HCT116 (cell line): ENCODE measurements around the gene NAT10. TPM values are rescaled to one million over a fixed set of nuclear protein-coding genes. Genes with fewer than 3 reads are reported as not detected.
A peak's percentile ranks its signal among the peaks of the same experiment; 100 is the strongest.

ENCODE experiments used
- ATAC-seq: fragments of 200-7000 bp; cut with Tn5 transposase; 2 replicates; pipeline ENCODE4 v1.9.1; 2020; ENCODE audit warnings: mild to moderate bottlenecking, moderate library complexity
- BruUV-seq: library from RNA; stranded (reverse); fragments of 400-500 nt; replicated peaks from 2 replicates; lab custom pipeline; 2021; lab: Mats Ljungman, UMichigan
- CTCF ChIA-PET: fragments of 300-600 bp; sonication (Branson Sonifier 250); formaldehyde crosslinking; loops from one replicate; lab custom pipeline; 2021; ENCODE audit warnings: antibody characterized with exemption; lab: Charles Lee
- POLR2A ChIA-PET: fragments of 300-600, 350-600 bp; sonication (Branson Sonifier 250); formaldehyde crosslinking; loops from one replicate; lab custom pipeline; 2021; ENCODE audit warnings: antibody characterized with exemption; lab: Charles Lee
- RAD21 ChIA-PET, 2 experiments: fragments of 300-600 bp; sonication (Branson Sonifier 250); formaldehyde crosslinking; loops; one replicate each; lab custom pipeline; 2023; ENCODE audit warnings: low total read pairs in 2 of 2; ENCODE audit not compliant: uncharacterized antibody in 2 of 2, unreplicated experiment in 2 of 2, low non-redundant PET in 1 of 2; lab: Charles Lee
- DNase-seq: peaks from one replicate; pipeline ENCODE4 v3.0.0-alpha.2; 2010; ENCODE audit warnings: low read depth, low spot score
- H2AFZ ChIP-seq: fragments of 200-600 bp; shearing (Covaris generic), sonication (generic); 2 replicates; pipeline ENCODE4 v1.6.1; 2017; ENCODE audit warnings: low read depth, mixed run types, mixed read lengths, antibody characterized with exemption, low read length; ENCODE audit not compliant: poor library complexity, severe bottlenecking
- H3K27ac ChIP-seq: 2 replicates; pipeline ENCODE4 v1.5.1; 2012; ENCODE audit warnings: low read depth, low read length
- H3K27me3 ChIP-seq: fragments of 200-600 bp; sonication (generic); 2 replicates; pipeline ENCODE4 v1.6.1; 2016; ENCODE audit warnings: mixed run types, low read length, mixed read lengths; ENCODE audit not compliant: insufficient read depth
- H3K36me3 ChIP-seq, 2 experiments: fragments of 200-500 bp in 1 of 2; fragments of 200-600 bp in 1 of 2; sonication (Bioruptor generic) in 1 of 2; sonication (generic) in 1 of 2; 2 replicates each; pipeline versions ENCODE4 v1.5.1 to v1.6.1; 2014 to 2016; ENCODE audit warnings: low read length in 2 of 2, inconsistent platforms in 1 of 2, mixed read lengths in 1 of 2, mixed run types in 1 of 2; ENCODE audit not compliant: insufficient read depth in 2 of 2, control insufficient read depth in 1 of 2
- H3K4me1 ChIP-seq, 2 experiments: fragments of 200-600 bp in 1 of 2; sonication (generic) in 1 of 2; 2 replicates each; pipeline versions ENCODE4 v1.5.1 to v1.6.1; 2012 to 2017; ENCODE audit warnings: low read length in 2 of 2, inconsistent platforms in 1 of 2, mild to moderate bottlenecking in 1 of 2, mixed read lengths in 1 of 2, mixed run types in 1 of 2, moderate library complexity in 1 of 2; ENCODE audit not compliant: insufficient read depth in 2 of 2, control insufficient read depth in 1 of 2
- H3K4me2 ChIP-seq: fragments of 200-600 bp; sonication (generic); 2 replicates; pipeline ENCODE4 v1.6.1; 2017; ENCODE audit warnings: mixed run types, low read length, mixed read lengths
- H3K4me3 ChIP-seq, 2 experiments: fragments of 200-600 bp in 1 of 2; sonication (generic) in 1 of 2; replicated peaks in 1 of 2; 2 replicates each; pipeline ENCODE4 v1.5.1; 2011 to 2016; ENCODE audit warnings: low read length in 2 of 2, control low read depth in 1 of 2, low read depth in 1 of 2, mild to moderate bottlenecking in 1 of 2, mixed read lengths in 1 of 2, mixed run types in 1 of 2
- H3K79me2 ChIP-seq: fragments of 200-600 bp; sonication (generic); 2 replicates; pipeline ENCODE4 v1.6.1; 2017; ENCODE audit warnings: mild to moderate bottlenecking, mixed run types, low read length, moderate library complexity, mixed read lengths; ENCODE audit not compliant: insufficient read depth
- H3K9ac ChIP-seq: fragments of 200-600 bp; sonication (generic); 2 replicates; pipeline ENCODE4 v1.6.1; 2016; ENCODE audit warnings: low read length, mixed read lengths
- H3K9me2 ChIP-seq: fragments of 200-600 bp; sonication (generic), shearing (Covaris generic); 2 replicates; pipeline ENCODE4 v1.6.1; 2017; ENCODE audit warnings: mixed run types, mild to moderate bottlenecking, moderate library complexity; ENCODE audit not compliant: insufficient read depth
- H3K9me3 ChIP-seq, 2 experiments: fragments of 200-500 bp in 1 of 2; fragments of 200-600 bp in 1 of 2; sonication (Bioruptor generic) in 1 of 2; sonication (generic) in 1 of 2; 2 replicates each; pipeline ENCODE4 v1.6.1; 2014 to 2017; ENCODE audit warnings: low read length in 2 of 2, mixed read lengths in 2 of 2, inconsistent platforms in 1 of 2, low read depth in 1 of 2, mild to moderate bottlenecking in 1 of 2, mixed run types in 1 of 2, moderate library complexity in 1 of 2; ENCODE audit not compliant: control insufficient read depth in 1 of 2, insufficient read depth in 1 of 2
- H4K20me1 ChIP-seq: fragments of 200-600 bp; sonication (generic), shearing (Covaris generic); 2 replicates; pipeline ENCODE4 v1.6.1; 2017; ENCODE audit warnings: mixed run types, mild to moderate bottlenecking, moderate library complexity; ENCODE audit not compliant: insufficient read depth
- CBX3 ChIP-seq: IDR thresholded peaks from 2 replicates; pipeline ENCODE4 v1.6.1; 2012; ENCODE audit warnings: low read depth
- CEBPB ChIP-seq: IDR thresholded peaks from 2 replicates; pipeline ENCODE4 v1.6.1; 2012; ENCODE audit warnings: low read depth
- ELF1 ChIP-seq: IDR thresholded peaks from 2 replicates; pipeline ENCODE4 v1.6.1; 2012; ENCODE audit warnings: low read depth, borderline replicate concordance
- EZH2phosphoT487 ChIP-seq: fragments of 200-600 bp; IDR thresholded peaks from 2 replicates; pipeline ENCODE4 v1.6.1; 2018; ENCODE audit warnings: antibody characterized with exemption, borderline replicate concordance
- FOSL1 ChIP-seq: IDR thresholded peaks from 2 replicates; pipeline ENCODE4 v1.6.1; 2012; ENCODE audit warnings: low read depth
- JUND ChIP-seq: IDR thresholded peaks from 2 replicates; pipeline ENCODE4 v1.6.1; 2012
- SIN3A ChIP-seq: IDR thresholded peaks from 2 replicates; pipeline ENCODE4 v1.6.1; 2012; ENCODE audit warnings: low read depth
- SP1 ChIP-seq: IDR thresholded peaks from 2 replicates; pipeline ENCODE4 v1.6.1; 2012; ENCODE audit warnings: low read depth
- intact Hi-C: fragments of 100-400 bp; cut with micrococcal nuclease; formaldehyde crosslinking; loops from 2 replicates; pipeline ENCODE4 v1.10.0; 2022
- total RNA-seq: library from RNA; stranded (reverse); gene quantifications from one replicate; pipeline ENCODE4 v1.2.1, GENCODE V29; 2021; ENCODE audit not compliant: unreplicated experiment

The NAT10 gene
- total RNA-seq, 1 experiment from 2014 or later, result 101 TPM

- ATAC-seq (peak; percentile 59), DNase-seq (no peak)
- H3K4me3 ChIP-seq, result no peak overlapping the region
- peaks cover 19 to 42% of the 10 kb centered on the region in 2 experiments for H3K4me1 ChIP-seq
- BruUV-seq, result no TSS peak
- no peaks in the 10 kb centered on the region for H3K9me3 ChIP-seq
- RAD21 ChIA-PET, result interaction anchor here in 1 of 2 experiments (1.0 kb wide), 1 partner anchor 17 kb away, joined by 4 read pairs; no protein-coding TSS in a partner anchor
- no peak overlapping the region for H2AFZ ChIP-seq
- no peaks in the 10 kb centered on the region for H3K9me2 ChIP-seq
- H3K4me2 ChIP-seq, result no peak overlapping the region
- no peak overlapping the region for H3K9ac ChIP-seq
- no peaks in the 10 kb centered on the region for H4K20me1 ChIP-seq
- H3K79me2 ChIP-seq, result no peaks in the 10 kb centered on the region
- CTCF ChIA-PET, result no interaction called here
- H3K27me3 ChIP-seq, result no peaks in the 10 kb centered on the region
- intact Hi-C loops, result loop anchor here (5.0 kb wide), 1 partner anchor 166 kb away; the partner anchor contains the start of gene ABTB2
- H3K36me3 ChIP-seq, result no peaks in the 10 kb centered on the region
- H3K27ac ChIP-seq, result no peak overlapping the region
- POLR2A ChIA-PET, result no interaction called here
- TF ChIP-seq EZH2phosphoT487 (no peak), SIN3A (no peak)
Measured at GRCh38 chr11:34191578-34191977, 86.1 kb downstream of the NAT10 start.

- POLR2A ChIA-PET, result no interaction called here
- RAD21 ChIA-PET, result interaction anchor here (0.6 to 1.2 kb wide), 2 partner anchors 18 to 45 kb away, joined by 3 to 5 read pairs; no protein-coding TSS in a partner anchor
Measured at GRCh38 chr11:34192481-34193401, 87.3 kb downstream of the NAT10 start.

More at GRCh38 chr11:34192481-34193401, 87.3 kb downstream of the NAT10 start:
- no peaks in the 10 kb centered on the region for H3K9me2 ChIP-seq
- TF ChIP-seq CEBPB (no peak), CBX3 (0 out of 2 replicates have a peak, but pooled peaks have one; percentile 24), SIN3A (no peak), ELF1 (no peak), FOSL1 (peak; percentile 52), JUND (peak; percentile 28; the same call in 1 of the 2 replicates), SP1 (peak; percentile 23)
- peaks cover 19 to 42% of the 10 kb centered on the region in 2 experiments for H3K4me1 ChIP-seq
- CTCF ChIA-PET, result interaction anchor here (1.3 kb wide), 1 partner anchor 19 kb away, joined by 3 read pairs; no protein-coding TSS in a partner anchor
- ATAC-seq (peak; percentile 87), DNase-seq (peak; percentile 60)
- H3K27ac ChIP-seq, result 0 out of 2 replicates have a peak overlapping the region, but pooled peaks have one; percentile 1
- H4K20me1 ChIP-seq, result no peaks in the 10 kb centered on the region
- no peaks in the 10 kb centered on the region for H3K79me2 ChIP-seq
- H3K36me3 ChIP-seq, result no peaks in the 10 kb centered on the region
- H3K27me3 ChIP-seq, result no peaks in the 10 kb centered on the region
- BruUV-seq, result no TSS peak
- H3K9ac ChIP-seq, result peak overlapping the region; percentile 50
- intact Hi-C loops, result loop anchor here (5.0 kb wide), 1 partner anchor 165 kb away; the partner anchor contains the start of gene ABTB2
- H2AFZ ChIP-seq, result no peak overlapping the region
- peak overlapping the region in 1 of 2 experiments; percentile 26; a peak in 1 of 4 replicates for H3K4me3 ChIP-seq
- no peaks in the 10 kb centered on the region for H3K9me3 ChIP-seq
- H3K4me2 ChIP-seq, result peak overlapping the region; percentile 73
